Measurements from ENCODE around the gene GAK.
A peak's percentile ranks its signal among the peaks of the same experiment; 100 is the strongest.

GAK gene

GRCh38 chr4:845233-845835 is 86.8 kb downstream of the GAK start:
- DNase-seq (ENCODE audit: low spot score) (peak; percentile 33), ATAC-seq (ENCODE audit: low read depth) (no peak)
- Histone ChIP-seq H3K4me3 (ENCODE audit: severe bottlenecking) (no peak overlapping the region), H3K27ac (ENCODE audit: poor library complexity, severe bottlenecking) (no peak overlapping the region), H3K9me3 (ENCODE audit: severe bottlenecking) (no peaks in the 10 kb centered on the region), H3K4me1 (ENCODE audit: insufficient read depth, poor library complexity, severe bottlenecking) (no peaks in the 10 kb centered on the region), H3K36me3 (ENCODE audit: low read depth) (no peaks in the 10 kb centered on the region), H3K27me3 (ENCODE audit: insufficient read depth, poor library complexity, severe bottlenecking) (no peaks in the 10 kb centered on the region)
- TF ChIP-seq CTCF (IDR thresholded peaks at IDR 0.05; ENCODE audit: poor library complexity, severe bottlenecking): no peak

- Histone ChIP-seq H3K36me3 (ENCODE audit: low read depth) (no peaks in the 10 kb centered on the region), H3K27me3 (ENCODE audit: insufficient read depth, poor library complexity, severe bottlenecking) (no peaks in the 10 kb centered on the region), H3K4me3 (ENCODE audit: severe bottlenecking) (no peak overlapping the region), H3K27ac (ENCODE audit: poor library complexity, severe bottlenecking) (no peak overlapping the region), H3K4me1 (ENCODE audit: insufficient read depth, poor library complexity, severe bottlenecking) (no peaks in the 10 kb centered on the region), H3K9me3 (ENCODE audit: severe bottlenecking) (no peaks in the 10 kb centered on the region)
- TF ChIP-seq CTCF (IDR thresholded peaks at IDR 0.05; ENCODE audit: poor library complexity, severe bottlenecking): no peak
- no peak for DNase-seq (ENCODE audit: low spot score)
- no peak for ATAC-seq (ENCODE audit: low read depth)
Measured at GRCh38 chr4:844752-845232, 87.3 kb downstream of the GAK start.

- H3K4me1 ChIP-seq (ENCODE audit: insufficient read depth, poor library complexity, severe bottlenecking): no peaks in the 10 kb centered on the region
- no peaks in the 10 kb centered on the region for H3K36me3 ChIP-seq (ENCODE audit: low read depth)
- no peaks in the 10 kb centered on the region for H3K27me3 ChIP-seq (ENCODE audit: insufficient read depth, poor library complexity, severe bottlenecking)
- no peak overlapping the region for H3K27ac ChIP-seq (ENCODE audit: poor library complexity, severe bottlenecking)
- no peak for TF ChIP-seq CTCF (IDR thresholded peaks at IDR 0.05; ENCODE audit: poor library complexity, severe bottlenecking)
- ATAC-seq (ENCODE audit: low read depth) (no peak), DNase-seq (ENCODE audit: low spot score) (peak; percentile 2)
- no peak overlapping the region for H3K4me3 ChIP-seq (ENCODE audit: severe bottlenecking)
- H3K9me3 ChIP-seq (ENCODE audit: severe bottlenecking): peaks cover 5% of the 10 kb centered on the region
Measured at GRCh38 chr4:839675-840443, 92.3 kb downstream of the GAK start.

GRCh38 chr4:837772-838171 is 94.3 kb downstream of the GAK start:
- no peak for ATAC-seq (ENCODE audit: low read depth)
- Histone ChIP-seq H3K27me3 (ENCODE audit: insufficient read depth, poor library complexity, severe bottlenecking) (no peaks in the 10 kb centered on the region), H3K9me3 (ENCODE audit: severe bottlenecking) (peaks cover 5% of the 10 kb centered on the region), H3K4me1 (ENCODE audit: insufficient read depth, poor library complexity, severe bottlenecking) (no peaks in the 10 kb centered on the region), H3K36me3 (ENCODE audit: low read depth) (no peaks in the 10 kb centered on the region), H3K4me3 (ENCODE audit: severe bottlenecking) (no peak overlapping the region), H3K27ac (ENCODE audit: poor library complexity, severe bottlenecking) (no peak overlapping the region)
- TF ChIP-seq CTCF (IDR thresholded peaks at IDR 0.05; ENCODE audit: poor library complexity, severe bottlenecking): no peak
- no peak for DNase-seq (ENCODE audit: low spot score)

Data from RWPE2 (cell line).